Measurements from ENCODE around the gene NXPH4.

DNA sequence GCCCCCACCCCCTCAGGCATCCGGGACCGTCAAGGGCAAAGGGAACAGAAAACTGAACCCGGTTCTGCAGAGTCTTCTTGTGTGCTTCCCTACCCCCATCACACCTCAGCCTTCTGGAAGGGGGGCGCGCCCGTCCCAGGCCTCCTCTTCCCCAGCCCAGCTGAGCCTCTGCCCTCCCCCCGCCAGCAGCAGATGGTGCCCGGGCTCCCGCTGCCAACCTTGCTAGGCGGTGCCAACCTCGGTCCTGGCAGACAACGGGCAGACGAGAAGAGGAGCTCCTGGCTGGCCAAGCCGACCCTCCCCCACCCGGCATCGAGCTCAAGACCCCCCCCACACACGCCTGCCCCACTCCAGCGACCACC is 25.7 kb downstream of the NXPH4 start:
- TF ChIP-seq, protein P1, sequence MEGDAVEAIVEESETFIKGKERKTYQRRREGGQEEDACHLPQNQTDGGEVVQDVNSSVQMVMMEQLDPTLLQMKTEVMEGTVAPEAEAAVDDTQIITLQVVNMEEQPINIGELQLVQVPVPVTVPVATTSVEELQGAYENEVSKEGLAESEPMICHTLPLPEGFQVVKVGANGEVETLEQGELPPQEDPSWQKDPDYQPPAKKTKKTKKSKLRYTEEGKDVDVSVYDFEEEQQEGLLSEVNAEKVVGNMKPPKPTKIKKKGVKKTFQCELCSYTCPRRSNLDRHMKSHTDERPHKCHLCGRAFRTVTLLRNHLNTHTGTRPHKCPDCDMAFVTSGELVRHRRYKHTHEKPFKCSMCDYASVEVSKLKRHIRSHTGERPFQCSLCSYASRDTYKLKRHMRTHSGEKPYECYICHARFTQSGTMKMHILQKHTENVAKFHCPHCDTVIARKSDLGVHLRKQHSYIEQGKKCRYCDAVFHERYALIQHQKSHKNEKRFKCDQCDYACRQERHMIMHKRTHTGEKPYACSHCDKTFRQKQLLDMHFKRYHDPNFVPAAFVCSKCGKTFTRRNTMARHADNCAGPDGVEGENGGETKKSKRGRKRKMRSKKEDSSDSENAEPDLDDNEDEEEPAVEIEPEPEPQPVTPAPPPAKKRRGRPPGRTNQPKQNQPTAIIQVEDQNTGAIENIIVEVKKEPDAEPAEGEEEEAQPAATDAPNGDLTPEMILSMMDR (IDR thresholded peaks at IDR 0.05) = no peak
- no peak for TF ChIP-seq ZFX (IDR thresholded peaks at IDR 0.05; ENCODE audit: borderline replicate concordance)
